ENCODE results near the gene IKZF3.

IKZF3 gene

DNA sequence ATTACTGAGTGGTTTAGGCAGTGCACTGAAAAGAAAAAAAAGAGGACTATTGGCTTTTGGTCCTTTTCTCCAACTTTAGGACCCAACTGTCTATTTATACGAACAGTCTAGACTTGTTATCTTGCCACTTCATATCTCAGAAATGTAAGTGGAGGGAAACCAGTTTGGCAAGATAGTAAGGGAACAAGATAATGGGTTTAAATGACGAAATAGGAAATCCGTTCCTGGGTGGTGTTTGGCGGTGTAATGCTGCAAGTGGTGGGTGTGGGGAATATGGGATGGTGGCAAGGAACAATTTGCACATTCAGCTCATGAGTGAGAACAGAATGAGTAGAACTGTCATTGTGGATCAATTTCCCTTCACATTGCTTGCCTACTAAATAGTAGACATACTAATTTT lies 81.6 kb downstream of the IKZF3 start:
- no peak overlapping the region for H3K4me3 ChIP-seq (ENCODE audit: low read depth, low read length)
- no peak for TF ChIP-seq CTCF (IDR thresholded peaks at IDR 0.05; ENCODE audit: low read depth, low read length)
- H3K27me3 ChIP-seq = peaks cover 69% of the 10 kb centered on the region
- no peaks in the 10 kb centered on the region for H3K9me3 ChIP-seq
- H3K4me1 ChIP-seq = no peaks in the 10 kb centered on the region
- DNase-seq = no peak
- H3K36me3 ChIP-seq = no peaks in the 10 kb centered on the region

DNA sequence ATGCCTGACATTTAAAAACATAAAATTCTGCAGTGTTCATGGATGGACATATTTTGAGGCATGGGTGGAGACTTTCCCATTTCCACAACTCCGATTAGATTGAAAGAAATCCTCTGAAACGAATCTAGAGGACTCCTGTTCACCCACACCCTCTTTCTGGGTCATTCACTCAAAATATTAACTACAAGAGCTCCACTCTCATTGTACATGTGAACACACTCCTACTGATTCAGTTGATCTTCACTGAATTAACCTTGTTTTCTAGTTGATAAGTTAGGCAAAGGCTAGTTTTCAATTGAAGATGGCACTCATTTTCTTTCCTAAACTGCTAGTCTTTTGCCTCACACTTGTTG lies 82.3 kb downstream of the IKZF3 start:
- Histone ChIP-seq H3K4me3 (ENCODE audit: low read depth, low read length) (no peak overlapping the region), H3K4me1 (no peaks in the 10 kb centered on the region), H3K27me3 (peaks cover 69% of the 10 kb centered on the region), H3K36me3 (no peaks in the 10 kb centered on the region), H3K9me3 (no peaks in the 10 kb centered on the region)
- DNase-seq = no peak
- TF ChIP-seq CTCF (IDR thresholded peaks at IDR 0.05; ENCODE audit: low read depth, low read length) = no peak

- Histone ChIP-seq H3K9me3 (no peaks in the 10 kb centered on the region), H3K27me3 (peaks cover 73% of the 10 kb centered on the region), H3K4me1 (no peaks in the 10 kb centered on the region), H3K36me3 (no peaks in the 10 kb centered on the region), H3K4me3 (ENCODE audit: low read depth, low read length) (no peak overlapping the region)
- no peak for TF ChIP-seq CTCF (IDR thresholded peaks at IDR 0.05; ENCODE audit: low read depth, low read length)
- no peak for DNase-seq
Measured at GRCh38 chr17:39781031-39781860, 82.9 kb downstream of the IKZF3 start.

- Histone ChIP-seq H3K4me1 (no peaks in the 10 kb centered on the region), H3K36me3 (no peaks in the 10 kb centered on the region), H3K27me3 (peaks cover 95% of the 10 kb centered on the region), H3K4me3 (ENCODE audit: low read depth, low read length) (no peak overlapping the region), H3K9me3 (no peaks in the 10 kb centered on the region; the same call in 1 of the 2 replicates)
- no peak for DNase-seq
- no peak for TF ChIP-seq CTCF (IDR thresholded peaks at IDR 0.05; ENCODE audit: low read depth, low read length)
Measured at GRCh38 chr17:39777534-39778365, 86.4 kb downstream of the IKZF3 start.

- Histone ChIP-seq H3K27me3 (peaks cover 88% of the 10 kb centered on the region), H3K9me3 (no peaks in the 10 kb centered on the region; the same call in 1 of the 2 replicates), H3K4me1 (no peaks in the 10 kb centered on the region), H3K36me3 (no peaks in the 10 kb centered on the region), H3K4me3 (ENCODE audit: low read depth, low read length) (no peak overlapping the region)
- TF ChIP-seq CTCF (IDR thresholded peaks at IDR 0.05; ENCODE audit: low read depth, low read length) = no peak
- DNase-seq = no peak
Measured at GRCh38 chr17:39776252-39776651, 87.9 kb downstream of the IKZF3 start.

DNA sequence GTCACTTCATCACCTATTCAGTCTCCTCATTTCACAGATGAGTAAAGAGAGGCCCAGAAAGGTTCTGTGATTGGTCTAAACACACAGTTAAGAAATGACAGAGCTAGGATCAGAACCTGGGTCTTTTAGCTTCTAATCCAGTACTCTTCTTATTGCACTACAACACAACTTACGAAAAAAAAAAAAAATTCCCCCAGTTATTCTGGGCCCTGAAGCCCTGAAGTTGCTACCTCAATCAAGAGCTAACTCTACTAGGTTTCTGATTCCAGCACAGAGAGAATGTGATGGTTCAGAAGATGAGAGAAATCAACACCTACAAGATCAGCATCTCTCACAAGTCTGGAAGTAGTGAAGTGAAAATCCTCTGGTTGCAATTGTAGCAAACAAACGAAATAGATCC lies 89.1 kb downstream of the IKZF3 start:
- Histone ChIP-seq H3K4me1 (no peaks in the 10 kb centered on the region), H3K4me3 (ENCODE audit: low read depth, low read length) (no peak overlapping the region), H3K27me3 (peaks cover 82% of the 10 kb centered on the region), H3K9me3 (no peaks in the 10 kb centered on the region; the same call in 1 of the 2 replicates), H3K36me3 (no peaks in the 10 kb centered on the region)
- DNase-seq = no peak
- TF ChIP-seq CTCF (IDR thresholded peaks at IDR 0.05; ENCODE audit: low read depth, low read length) = no peak

Data from BE2C (cell line).